ENCODE results near the gene CPAMD8. TPM values are rescaled to one million over a fixed set of nuclear protein-coding genes. Genes with fewer than 3 reads are reported as not detected.
A peak's percentile ranks its signal among the peaks of the same experiment; 100 is the strongest.

Gene CPAMD8
- total and polyA plus RNA-seq, 9 of the 15 experiments (the other 6 are each of a cell fraction or from before 2014, with no cell fraction given) = 0.20 to 2.1 (median 1.3) TPM

DNA sequence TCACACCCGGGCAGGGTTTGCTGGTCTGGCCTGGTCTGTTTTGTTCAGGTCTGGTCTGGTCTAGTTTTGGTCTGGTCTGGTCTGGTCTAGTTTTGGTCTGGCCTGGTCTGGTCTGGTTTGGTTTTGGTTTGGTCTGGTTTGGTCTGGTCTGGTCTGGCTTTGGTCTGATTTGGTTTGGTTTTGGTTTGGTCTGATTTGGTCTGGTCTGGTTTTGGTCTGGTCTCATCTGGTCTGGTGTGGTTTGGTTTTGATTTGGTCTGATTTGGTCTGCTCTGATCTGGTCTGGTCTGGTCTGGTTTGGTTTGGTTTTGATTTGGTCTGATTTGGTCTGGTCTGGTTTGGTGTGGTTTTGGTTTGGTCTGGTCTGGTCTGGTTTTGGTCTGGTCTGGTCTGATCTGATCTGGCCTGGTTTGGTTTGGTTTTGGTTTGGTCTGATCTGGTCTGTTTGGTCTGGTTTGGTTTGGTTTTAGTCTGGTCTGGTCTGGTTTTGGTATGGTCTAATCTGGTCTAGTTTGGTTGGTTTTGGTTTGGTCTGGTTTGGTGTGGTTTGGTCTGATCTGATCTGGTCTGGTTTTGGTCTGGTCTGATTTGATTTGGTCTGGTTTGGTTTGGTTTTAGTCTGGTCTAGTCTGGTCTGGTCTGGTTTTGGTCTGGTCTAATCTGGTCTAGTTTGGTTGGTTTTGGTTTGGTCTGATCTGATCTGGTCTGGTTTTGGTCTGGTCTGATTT is 152.2 kb downstream of the CPAMD8 start (continued):
- TF ChIP-seq POU5F1 (IDR thresholded peaks at IDR 0.05; ENCODE audit: borderline replicate concordance, low read depth, low read length, partially characterized antibody) = no peak
- TF ChIP-seq UBTF (IDR thresholded peaks at IDR 0.05; ENCODE audit: borderline replicate concordance in 1 of 2, low read depth in 2 of 2, low read length in 2 of 2) = no peak
- TF ChIP-seq KHSRP (IDR thresholded peaks at IDR 0.05) = no peak
- TF ChIP-seq TEAD2 (tag; IDR thresholded peaks at IDR 0.05) = no peak
- TF ChIP-seq SNIP1 (IDR thresholded peaks at IDR 0.05; ENCODE audit: low read depth) = no peak
- TF ChIP-seq MEF2D (tag; conservative IDR thresholded peaks at IDR 0.05; ENCODE audit: low read depth) = no peak
- 0 out of 2 replicates have a peak, but pooled peaks have one; percentile 22 for TF ChIP-seq EHMT2 (IDR thresholded peaks at IDR 0.05)
- peak; percentile 59 for TF ChIP-seq KLF16 (IDR thresholded peaks at IDR 0.05)

- no peaks in the 10 kb centered on the region for H4K20me1 ChIP-seq (replicated peaks; ENCODE audit: control insufficient read depth, insufficient read depth, low read length)
- in situ Hi-C loops (cut with MboI) (no loop called here), intact Hi-C loops (cut with micrococcal nuclease) (no loop called here)
- no peaks in the 10 kb centered on the region for H3K9me1 ChIP-seq (ENCODE audit: control insufficient read depth, insufficient read depth, low read length)
- no peaks in the 10 kb centered on the region for H3K27me3 ChIP-seq (ENCODE audit: control insufficient read depth in 2 of 2, insufficient read depth in 2 of 2, low read length in 2 of 2)
- H3K4me1 ChIP-seq (replicated peaks in 1 of 2; ENCODE audit: control insufficient read depth in 2 of 2, insufficient read depth in 2 of 2, low read length in 2 of 2) = peaks cover 0 to 21% of the 10 kb centered on the region in 2 experiments; a peak in 2 of 5 replicates
- ChIA-PET POLR2A (no interaction called here), CTCF (ENCODE audit: low intra/inter-chr PET ratio) (interaction anchor here (0.6 kb wide), 1 partner anchor 153 kb away, joined by 3 read pairs; no protein-coding TSS in a partner anchor)
- H3K79me2 ChIP-seq (ENCODE audit: control insufficient read depth, insufficient read depth, low read length) = peaks cover 15% of the 10 kb centered on the region; the same call in 2 of the 3 replicates
- ATAC-seq (no peak), FAIRE-seq (no peak), DNase-seq (ENCODE audit: extremely low read depth in 1 of 4, low spot score in 3 of 4) (no peak)
- H3K9me3 ChIP-seq (replicated peaks; ENCODE audit: control insufficient read depth, insufficient read depth, low read depth, low read length) = peaks cover 6% of the 10 kb centered on the region
- H3K4me2 ChIP-seq (ENCODE audit: insufficient read depth, low read length) = no peak overlapping the region
- no peak overlapping the region for H3K27ac ChIP-seq (ENCODE audit: extremely low read depth, low read depth, low read length)
- no peak overlapping the region for H3K9ac ChIP-seq (ENCODE audit: insufficient read depth in 1 of 2, low read depth in 2 of 2, low read length in 2 of 2)
- no peak overlapping the region for H3K4me3 ChIP-seq
- 96% methylated on average over 3 of the region's 3 CpGs for WGBS (ENCODE audit: insufficient coverage, low coverage, missing lambda C conversion rate)
- H2AFZ ChIP-seq (ENCODE audit: low read depth, low read length) = no peak overlapping the region
- no TSS peak for BruUV-seq (replicated peaks)
- H3K36me3 ChIP-seq (ENCODE audit: control insufficient read depth, insufficient read depth, low read length) = peaks cover 72% of the 10 kb centered on the region; the same call in 1 of the 3 replicates
- TF ChIP-seq SRSF1 (IDR thresholded peaks at IDR 0.05; ENCODE audit: low read depth, low read length) (no peak), TBL1XR1 (IDR thresholded peaks at IDR 0.05; ENCODE audit: low read length in 2 of 2) (no peak), SP1 (CRISPR knock-in tag; IDR thresholded peaks at IDR 0.05) (no peak), PATZ1 (CRISPR knock-in tag; IDR thresholded peaks at IDR 0.05; ENCODE audit: borderline replicate concordance) (no peak), SNRNP70 (optimal IDR thresholded peaks at IDR 0.05; ENCODE audit: low read depth, low read length) (no peak), ZNF124 (CRISPR knock-in tag; IDR thresholded peaks at IDR 0.05) (no peak), ZNF778 (CRISPR knock-in tag; IDR thresholded peaks at IDR 0.05) (no peak), NCOA1 (IDR thresholded peaks at IDR 0.05; ENCODE audit: low read depth) (no peak), ZNF699 (CRISPR knock-in tag; IDR thresholded peaks at IDR 0.05; ENCODE audit: insufficient replicate concordance) (no peak), ATF7 (IDR thresholded peaks at IDR 0.05) (no peak), HDAC6 (IDR thresholded peaks at IDR 0.05; ENCODE audit: low read depth, low read length) (no peak)
Observed at GRCh38 chr19:16873594-16873993, 153.0 kb downstream of the CPAMD8 start.
